Uterus (tissue), 2 donors: ENCODE measurements around the gene TMEM184B.

ENCODE experiments used
- POLR2A ChIP-seq, 2 donors: fragments of 450-650 bp; IDR thresholded peaks; one replicate each; pipeline ENCODE4 v1.6.1; 2016; ENCODE audit warnings: antibody characterized with exemption in 2 of 2, mild to moderate bottlenecking in 1 of 2, moderate library complexity in 1 of 2
- TF ChIP-seq, protein P1 (sequence below), 4 experiments: fragments of 200-600 bp in 2 of 4; fragments of 450-650 bp in 2 of 4; sonication (generic) in 2 of 4; IDR thresholded peaks; one replicate each; pipeline ENCODE4 v1.5.1; 2016 to 2019; ENCODE audit warnings: antibody characterized with exemption in 4 of 4, mild to moderate bottlenecking in 2 of 4, moderate library complexity in 1 of 4

DNA sequence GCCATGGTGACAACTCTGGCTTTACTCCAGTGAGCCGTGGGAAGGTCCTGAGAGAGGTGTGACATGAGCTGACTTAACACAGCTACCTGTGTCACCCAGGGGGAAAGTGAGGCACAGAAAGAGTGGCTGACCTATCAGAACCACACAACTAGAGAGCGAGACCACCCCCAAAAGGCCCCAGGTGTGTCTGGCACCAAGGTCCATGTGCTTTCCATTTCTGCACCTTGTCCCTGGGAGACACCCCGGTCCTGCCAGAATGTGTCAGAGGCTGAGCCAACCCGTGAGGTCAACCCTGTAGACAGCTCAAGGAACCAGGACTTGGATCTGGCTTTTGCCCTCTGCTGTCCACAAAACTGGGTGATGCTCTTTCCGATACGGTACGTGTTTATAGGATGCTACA lies 61.3 kb downstream of the TMEM184B start:
- TF ChIP-seq, protein P1, sequence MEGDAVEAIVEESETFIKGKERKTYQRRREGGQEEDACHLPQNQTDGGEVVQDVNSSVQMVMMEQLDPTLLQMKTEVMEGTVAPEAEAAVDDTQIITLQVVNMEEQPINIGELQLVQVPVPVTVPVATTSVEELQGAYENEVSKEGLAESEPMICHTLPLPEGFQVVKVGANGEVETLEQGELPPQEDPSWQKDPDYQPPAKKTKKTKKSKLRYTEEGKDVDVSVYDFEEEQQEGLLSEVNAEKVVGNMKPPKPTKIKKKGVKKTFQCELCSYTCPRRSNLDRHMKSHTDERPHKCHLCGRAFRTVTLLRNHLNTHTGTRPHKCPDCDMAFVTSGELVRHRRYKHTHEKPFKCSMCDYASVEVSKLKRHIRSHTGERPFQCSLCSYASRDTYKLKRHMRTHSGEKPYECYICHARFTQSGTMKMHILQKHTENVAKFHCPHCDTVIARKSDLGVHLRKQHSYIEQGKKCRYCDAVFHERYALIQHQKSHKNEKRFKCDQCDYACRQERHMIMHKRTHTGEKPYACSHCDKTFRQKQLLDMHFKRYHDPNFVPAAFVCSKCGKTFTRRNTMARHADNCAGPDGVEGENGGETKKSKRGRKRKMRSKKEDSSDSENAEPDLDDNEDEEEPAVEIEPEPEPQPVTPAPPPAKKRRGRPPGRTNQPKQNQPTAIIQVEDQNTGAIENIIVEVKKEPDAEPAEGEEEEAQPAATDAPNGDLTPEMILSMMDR (IDR thresholded peaks at IDR 0.05) = no peak
- no peak for TF ChIP-seq POLR2A (IDR thresholded peaks at IDR 0.05)
